Heart left ventricle (tissue), 16 donors: ENCODE results near the gene FAM53B. TPM values are rescaled to one million over a fixed set of nuclear protein-coding genes. Genes with fewer than 3 reads are reported as not detected.

ENCODE experiments used
- ATAC-seq, 4 donors: fragments of 200-7000 bp; cut with Tn5 transposase; one replicate each; pipeline ENCODE4 v1.9.1; 2020 to 2022; ENCODE audit warnings: moderate library complexity in 4 of 4, mild to moderate bottlenecking in 3 of 4, moderate number of reproducible peaks in 1 of 4
- DNase-seq, 5 donors: peaks; one replicate each; pipeline ENCODE4 v3.0.0-alpha.2; 2020
- H3K27ac ChIP-seq, 12 donors: fragments of 200-600 bp; sonication (generic) in 4 of 12; one replicate each; pipeline versions ENCODE4 v1.5.0 to v1.8.0; 2016 to 2022; ENCODE audit warnings: mild to moderate bottlenecking in 2 of 12
- H3K27me3 ChIP-seq, 9 donors: fragments of 200-600 bp; sonication (generic) in 2 of 9; one replicate each; pipeline versions ENCODE4 v1.5.1 to v1.8.0; 2016 to 2022; ENCODE audit warnings: mild to moderate bottlenecking in 3 of 9
- H3K36me3 ChIP-seq, 9 donors: fragments of 200-600 bp; sonication (generic) in 2 of 9; one replicate each; pipeline versions ENCODE4 v1.5.0 to v1.8.0; 2018 to 2022; ENCODE audit warnings: mild to moderate bottlenecking in 2 of 9
- H3K4me1 ChIP-seq, 12 donors: fragments of 200-600 bp; sonication (generic) in 4 of 12; one replicate each; pipeline versions ENCODE4 v1.5.0 to v1.8.0; 2016 to 2022; ENCODE audit warnings: mild to moderate bottlenecking in 3 of 12
- H3K4me3 ChIP-seq, 12 donors: fragments of 200-600 bp; sonication (generic) in 4 of 12; one replicate each; pipeline versions ENCODE4 v1.5.0 to v1.8.0; 2017 to 2022; ENCODE audit warnings: mild to moderate bottlenecking in 9 of 12, moderate library complexity in 4 of 12
- H3K9me3 ChIP-seq, 12 donors: fragments of 200-600 bp; sonication (generic) in 4 of 12; one replicate each; pipeline versions ENCODE4 v1.5.0 to v1.8.0; 2016 to 2022; ENCODE audit warnings: mild to moderate bottlenecking in 1 of 12
- CTCF ChIP-seq, 12 donors: fragments of 200-600 bp; sonication (generic) in 4 of 12; IDR thresholded peaks; one replicate each; pipeline versions ENCODE4 v1.5.0 to v1.8.0; 2018 to 2022; ENCODE audit warnings: antibody characterized with exemption in 12 of 12, mild to moderate bottlenecking in 5 of 12
- POLR2A ChIP-seq, 2 donors: fragments of 450-650 bp; IDR thresholded peaks; one replicate each; pipeline ENCODE4 v1.6.1; 2017; ENCODE audit warnings: antibody characterized with exemption in 2 of 2, mild to moderate bottlenecking in 2 of 2, moderate library complexity in 2 of 2
- WGBS, 4 donors: extraction: QIAGEN DNeasy Blood & Tissue Kit in 2 of 4; methylation state at CpG; one replicate each; pipeline versions ENCODE4 v1.1.5 to v1.1.7; 2013 to 2018; 5-methylcytosine and 5-hydroxymethylcytosine counted together
- intact Hi-C, 10 donors: fragments of 100-400 bp; cut with DNase I; formaldehyde crosslinking; loops; one replicate each; pipeline versions ENCODE4 v1.11.1 to v1.14.2; 2022
- polyA plus RNA-seq, 2 donors: library from polyadenylated mRNA; stranded (reverse); fragments of 200-250 nt; gene quantifications; one replicate each; pipeline ENCODE4 v1.2.3, GENCODE V29; 2013
- total RNA-seq, 9 donors: library from RNA; depleted of rRNA in 2 of 9; stranded (reverse); fragments of >200 nt in 2 of 9; fragmentation: NEBNext Ultra II Directional in 3 of 9; extraction: Animal tissue kit (Norgen Biotek cat#: 25700) in 3 of 9; gene quantifications; one replicate each; pipeline versions ENCODE4 v1.1.0 to v1.2.4, GENCODE V29; 2016 to 2023
- donor health status: ischemic (EF 13 %, LVEDD 7.1; RV severe dilation, severe dysfunction).
- donor health status: healthy with polysubstance abuse.
- donor health status: DM: no; HTN: yes; CAD: no.
- donor health status: DM: no; HTN: no; CAD: no.
- donor health status: ischemic (EF 25% LVEDD 6.9; RV normal size, moderate dysfunction).
- donor health status: ischemic (EF 25% LVEDD 5.7; RV mildly dilated, moderate dysfunction).
- donor health status: healthy.
- donor health status: DM: yes; HTN: yes; CAD: no.
- donor health status: ischemic (EF 35%, LVEDD 5.7; RV mildly dilated, moderate dysfunction).
- donor health status: nonischemic (EF 11% LVEDD 7.7; RV severe dilation, severe dysfunction).
- donor health status: DM: yes; HTN: yes; CAD: no.
- donor health status: PGD.
- donor health status: ischemic (EF 29% LVEDD 5.4; RV normal size, mild dysfunction).
- donor health status: nonischemic (EF 23%, LVEDD 6.1; RV moderate dilation, normal function).

FAM53B gene
- total and polyA plus RNA-seq, 11 donors = 23.7 to 57.7 (median 35.5) TPM

- intact Hi-C loops = loop anchor here in 7 of 10 donors (5.0 to 10.0 kb wide), 4 partner anchors 34 to 94 kb away; no protein-coding TSS in a partner anchor
- ATAC-seq (no peak), DNase-seq (no peak)
- Histone ChIP-seq H3K9me3 (no peaks in the 10 kb centered on the region), H3K36me3 (peaks cover 0 to 10% (median 0%) of the 10 kb centered on the region in 9 donors), H3K4me3 (no peak overlapping the region), H3K27ac (peak overlapping the region in 8 of 12 donors; percentile 20 to 93 (median 82)), H3K4me1 (peaks cover 28 to 100% (median 100%) of the 10 kb centered on the region in 12 donors), H3K27me3 (no peaks in the 10 kb centered on the region)
- WGBS, 4 donors = 61 to 87% (median 76%) methylated on average over 27 to 30 of the region's 30 CpGs
- TF ChIP-seq POLR2A (IDR thresholded peaks at IDR 0.05) (no peak), CTCF (IDR thresholded peaks at IDR 0.05) (no peak)
Measured at GRCh38 chr10:124643330-124644009, 100.7 kb downstream of the FAM53B start.

- Histone ChIP-seq H3K4me1 (peaks cover 18 to 100% (median 90%) of the 10 kb centered on the region in 12 donors), H3K36me3 (peaks cover 0 to 13% (median 0%) of the 10 kb centered on the region in 9 donors), H3K9me3 (no peaks in the 10 kb centered on the region), H3K4me3 (no peak overlapping the region), H3K27me3 (no peaks in the 10 kb centered on the region), H3K27ac (peak overlapping the region; percentile 48 to 93 (median 79))
- DNase-seq = peak in 4 of 5 donors; percentile 66 to 88 (median 74)
- intact Hi-C loops = loop anchor here in 7 of 10 donors (5.0 to 10.0 kb wide), 4 partner anchors 35 to 95 kb away; no protein-coding TSS in a partner anchor
- peak; percentile 44 to 69 (median 66) for ATAC-seq
- TF ChIP-seq POLR2A (IDR thresholded peaks at IDR 0.05) (no peak), CTCF (IDR thresholded peaks at IDR 0.05) (no peak)
- 60 to 79% (median 70%) methylated on average over 17 to 20 of the region's 20 CpGs for WGBS, 4 donors
Measured at GRCh38 chr10:124642088-124642710, 102.0 kb downstream of the FAM53B start.

GRCh38 chr10:124641282-124642087 lies 102.7 kb downstream of the FAM53B start:
- H3K27ac ChIP-seq = peak overlapping the region; percentile 48 to 93 (median 79)
- H3K27me3 ChIP-seq = no peaks in the 10 kb centered on the region
- no peak for TF ChIP-seq CTCF (IDR thresholded peaks at IDR 0.05)
- TF ChIP-seq POLR2A (IDR thresholded peaks at IDR 0.05) = no peak
- ATAC-seq (peak; percentile 73 to 80 (median 80)), DNase-seq (peak in 4 of 5 donors; percentile 71 to 84 (median 80))
- WGBS, 4 donors = 33 to 55% (median 44%) methylated on average over 13 to 15 of the region's 15 CpGs
- H3K36me3 ChIP-seq = peaks cover 0 to 13% (median 0%) of the 10 kb centered on the region in 9 donors
- peaks cover 11 to 100% (median 83%) of the 10 kb centered on the region in 12 donors for H3K4me1 ChIP-seq
- intact Hi-C loops = loop anchor here in 7 of 10 donors (5.0 to 10.0 kb wide), 4 partner anchors 36 to 96 kb away; no protein-coding TSS in a partner anchor
- H3K4me3 ChIP-seq = peak overlapping the region in 2 of 12 donors; percentile 10 to 14
- no peaks in the 10 kb centered on the region for H3K9me3 ChIP-seq
